Progenitor cell of endocrine pancreas (in vitro differentiated cells): ENCODE data around the gene ZFAND3. TPM values are rescaled to one million over a fixed set of nuclear protein-coding genes. Genes with fewer than 3 reads are reported as not detected.

Source experiments
- DNase-seq: peaks from one replicate; pipeline ENCODE4 v3.0.0; 2021; ENCODE audit warnings: low spot score; ENCODE audit not compliant: unreplicated experiment
- H3K27ac Mint-ChIP-seq: 2 replicates; pipeline ENCODE4 v1.8.0; 2021; ENCODE audit warnings: mild to moderate bottlenecking, moderate library complexity, mixed read lengths
- H3K27me3 Mint-ChIP-seq: 2 replicates; pipeline ENCODE4 v1.8.0; 2021; ENCODE audit warnings: mixed read lengths
- H3K36me3 Mint-ChIP-seq: 2 replicates; pipeline ENCODE4 v1.8.0; 2022; ENCODE audit warnings: mixed read lengths; ENCODE audit not compliant: insufficient read depth
- H3K4me1 Mint-ChIP-seq: 2 replicates; pipeline ENCODE4 v1.8.0; 2021; ENCODE audit warnings: low read depth, mixed read lengths
- H3K4me3 Mint-ChIP-seq: 2 replicates; pipeline ENCODE4 v1.8.0; 2021; ENCODE audit warnings: low read depth, mild to moderate bottlenecking, moderate library complexity, mixed read lengths
- H3K9me3 Mint-ChIP-seq: 2 replicates; pipeline ENCODE4 v1.8.0; 2021; ENCODE audit warnings: low read depth, mixed read lengths
- CTCF ChIP-seq: fragments of 200-600 bp; sonication (generic); IDR thresholded peaks from one replicate; pipeline ENCODE4 v1.5.0; 2021; ENCODE audit warnings: antibody characterized with exemption, mild to moderate bottlenecking; ENCODE audit not compliant: unreplicated experiment
- total RNA-seq: library from RNA; stranded (reverse); gene quantifications from 2 replicates; pipeline ENCODE4 v1.2.1, GENCODE V29; 2021

The ZFAND3 gene
- total RNA-seq, 1 donor from 2014 or later = 102 TPM

GRCh38 chr6:37987018-37987417 is 167.5 kb downstream of the ZFAND3 start:
- no peak for TF ChIP-seq CTCF
- peaks cover 39% of the 10 kb centered on the region for H3K4me1 Mint-ChIP-seq

GRCh38 chr6:37987559-37987958 is 168.0 kb downstream of the ZFAND3 start:
- H3K4me1 Mint-ChIP-seq = peaks cover 42% of the 10 kb centered on the region
- DNase-seq = no peak
- H3K27me3 Mint-ChIP-seq = no peaks in the 10 kb centered on the region
- no peak overlapping the region for H3K4me3 Mint-ChIP-seq
- no peaks in the 10 kb centered on the region for H3K9me3 Mint-ChIP-seq
- peak overlapping the region; percentile 75 for H3K27ac Mint-ChIP-seq
- TF ChIP-seq CTCF = no peak
- no peaks in the 10 kb centered on the region for H3K36me3 Mint-ChIP-seq

More at GRCh38 chr6:37987018-37987417, 167.5 kb downstream of the ZFAND3 start:
- Mint-ChIP-seq H3K27me3 (no peaks in the 10 kb centered on the region), H3K36me3 (no peaks in the 10 kb centered on the region), H3K4me3 (no peak overlapping the region), H3K27ac (peak overlapping the region; percentile 75), H3K9me3 (no peaks in the 10 kb centered on the region)
- DNase-seq = no peak

- H3K9me3 Mint-ChIP-seq = no peaks in the 10 kb centered on the region
- no peak overlapping the region for H3K4me3 Mint-ChIP-seq
- no peaks in the 10 kb centered on the region for H3K27me3 Mint-ChIP-seq
- no peak for DNase-seq
- no peaks in the 10 kb centered on the region for H3K36me3 Mint-ChIP-seq
- H3K27ac Mint-ChIP-seq = peak overlapping the region; percentile 17
- H3K4me1 Mint-ChIP-seq = peaks cover 44% of the 10 kb centered on the region
- TF ChIP-seq CTCF = no peak
These were observed 168.6 kb downstream of the ZFAND3 start for GRCh38 chr6:37988127-37988526.

GRCh38 chr6:37988696-37989095 is 169.2 kb downstream of the ZFAND3 start:
- Mint-ChIP-seq H3K36me3 (no peaks in the 10 kb centered on the region), H3K27me3 (no peaks in the 10 kb centered on the region), H3K4me3 (no peak overlapping the region), H3K9me3 (no peaks in the 10 kb centered on the region), H3K4me1 (peaks cover 44% of the 10 kb centered on the region), H3K27ac (peak overlapping the region; percentile 33)
- DNase-seq = no peak
- no peak for TF ChIP-seq CTCF

GRCh38 chr6:37990762-37991525 is 171.4 kb downstream of the ZFAND3 start:
- no peak for DNase-seq
- peak overlapping the region; percentile 68 for H3K27ac Mint-ChIP-seq
- H3K4me3 Mint-ChIP-seq = no peak overlapping the region
- H3K9me3 Mint-ChIP-seq = no peaks in the 10 kb centered on the region
- H3K27me3 Mint-ChIP-seq = no peaks in the 10 kb centered on the region
- no peak for TF ChIP-seq CTCF
- peaks cover 40% of the 10 kb centered on the region for H3K4me1 Mint-ChIP-seq
- no peaks in the 10 kb centered on the region for H3K36me3 Mint-ChIP-seq
